Calu3 (cell line): Measurements from ENCODE around the gene CLBA1. TPM values are rescaled to one million over a fixed set of nuclear protein-coding genes. Genes with fewer than 3 reads are reported as not detected.

Source experiments
- BruUV-seq: library from RNA; stranded (reverse); fragments of 400-500 nt; replicated peaks from 2 replicates; lab custom pipeline; 2021; lab: Mats Ljungman, UMichigan
- CTCF ChIA-PET: fragments of 300-600 bp; sonication (Branson Sonifier 250); formaldehyde crosslinking; loops from one replicate; lab custom pipeline; 2022; ENCODE audit warnings: antibody characterized with exemption; lab: Charles Lee
- DNase-seq: peaks from one replicate; pipeline ENCODE4 v3.0.0; 2022
- H3K27ac Mint-ChIP-seq: one replicate; pipeline ENCODE4 v1.8.0; 2022; ENCODE audit warnings: mixed read lengths; ENCODE audit not compliant: unreplicated experiment
- H3K27me3 Mint-ChIP-seq: one replicate; pipeline ENCODE4 v1.8.0; 2022; ENCODE audit warnings: mixed read lengths; ENCODE audit not compliant: unreplicated experiment
- H3K36me3 Mint-ChIP-seq: one replicate; pipeline ENCODE4 v1.8.0; 2022; ENCODE audit warnings: mild to moderate bottlenecking, moderate library complexity, mixed read lengths; ENCODE audit not compliant: insufficient read depth, unreplicated experiment
- H3K4me1 Mint-ChIP-seq: one replicate; pipeline ENCODE4 v1.8.0; 2022; ENCODE audit warnings: mild to moderate bottlenecking, low read depth, mixed read lengths; ENCODE audit not compliant: unreplicated experiment
- H3K4me3 Mint-ChIP-seq: one replicate; pipeline ENCODE4 v1.8.0; 2022; ENCODE audit warnings: mild to moderate bottlenecking, low read depth, moderate library complexity, mixed read lengths; ENCODE audit not compliant: unreplicated experiment
- H3K9me3 Mint-ChIP-seq: one replicate; pipeline ENCODE4 v1.8.0; 2022; ENCODE audit warnings: low read depth, mixed read lengths; ENCODE audit not compliant: unreplicated experiment
- CTCF ChIP-seq: fragments of 200-600 bp; IDR thresholded peaks from one replicate; pipeline ENCODE4 v1.8.0; 2022; ENCODE audit warnings: antibody characterized with exemption; ENCODE audit not compliant: unreplicated experiment
- intact Hi-C: fragments of 100-400 bp; cut with micrococcal nuclease; formaldehyde crosslinking; loops from one replicate; pipeline ENCODE4 v1.10.0; 2022; ENCODE audit not compliant: unreplicated experiment
- total RNA-seq: library from RNA; stranded (reverse); gene quantifications from 2 replicates; pipeline ENCODE4 v1.2.3, GENCODE V29; 2022

CLBA1 gene
- total RNA-seq, 1 experiment from 2014 or later, result 12.8 TPM

GRCh38 chr14:104973385-104974145, 12.0 kb upstream of the CLBA1 start:
- peak; percentile 96 for DNase-seq
- H3K36me3 Mint-ChIP-seq, result peaks cover 72% of the 10 kb centered on the region
- no peak overlapping the region for H3K4me3 Mint-ChIP-seq
- H3K9me3 Mint-ChIP-seq, result no peaks in the 10 kb centered on the region
- no TSS peak for BruUV-seq
- H3K27ac Mint-ChIP-seq, result peak overlapping the region; percentile 84
- CTCF ChIA-PET, result interaction anchor here (0.7 to 2.5 kb wide), 7 partner anchors 9 to 117 kb away, joined by 3 to 10 read pairs (median 3); partner anchors contain the start of genes CDCA4 and CLBA1
- intact Hi-C loops, result loop anchor here (5.0 to 10.0 kb wide), 3 partner anchors 41 to 79 kb away; partner anchors contain the start of gene CDCA4
- peaks cover 47% of the 10 kb centered on the region for H3K4me1 Mint-ChIP-seq
- no peak for TF ChIP-seq CTCF
- no peaks in the 10 kb centered on the region for H3K27me3 Mint-ChIP-seq

GRCh38 chr14:104974146-104974541, 11.4 kb upstream of the CLBA1 start:
- no peak for DNase-seq
- Mint-ChIP-seq H3K27me3 (no peaks in the 10 kb centered on the region), H3K4me1 (peaks cover 48% of the 10 kb centered on the region), H3K27ac (peak overlapping the region; percentile 84), H3K9me3 (no peaks in the 10 kb centered on the region), H3K36me3 (peaks cover 70% of the 10 kb centered on the region), H3K4me3 (peak overlapping the region; percentile 43)
- CTCF ChIA-PET, result interaction anchor here (0.5 to 2.5 kb wide), 5 partner anchors 9 to 198 kb away, joined by 3 to 10 read pairs (median 4); no protein-coding TSS in a partner anchor
- no TSS peak for BruUV-seq
- intact Hi-C loops, result loop anchor here (5.0 to 10.0 kb wide), 3 partner anchors 42 to 79 kb away; partner anchors contain the start of gene CDCA4
- no peak for TF ChIP-seq CTCF

- H3K9me3 Mint-ChIP-seq, result no peaks in the 10 kb centered on the region
- TF ChIP-seq CTCF, result no peak
- peaks cover 70% of the 10 kb centered on the region for H3K36me3 Mint-ChIP-seq
- CTCF ChIA-PET, result interaction anchor here (0.5 kb wide), 1 partner anchor 199 kb away, joined by 8 read pairs; no protein-coding TSS in a partner anchor
- H3K4me3 Mint-ChIP-seq, result peak overlapping the region; percentile 43
- intact Hi-C loops, result loop anchor here (5.0 to 10.0 kb wide), 3 partner anchors 43 to 80 kb away; partner anchors contain the start of gene CDCA4
- DNase-seq, result no peak
- no peaks in the 10 kb centered on the region for H3K27me3 Mint-ChIP-seq
- peaks cover 51% of the 10 kb centered on the region for H3K4me1 Mint-ChIP-seq
- H3K27ac Mint-ChIP-seq, result peak overlapping the region; percentile 84
- BruUV-seq, result no TSS peak
Measured at GRCh38 chr14:104974665-104975390, 10.8 kb upstream of the CLBA1 start.

GRCh38 chr14:104975481-104976197, 9.9 kb upstream of the CLBA1 start:
- Mint-ChIP-seq H3K36me3 (peaks cover 65% of the 10 kb centered on the region), H3K27me3 (no peaks in the 10 kb centered on the region), H3K4me1 (peaks cover 57% of the 10 kb centered on the region), H3K9me3 (no peaks in the 10 kb centered on the region), H3K4me3 (peak overlapping the region; percentile 92), H3K27ac (peak overlapping the region; percentile 54)
- no peak for DNase-seq
- intact Hi-C loops, result loop anchor here (2.0 to 10.0 kb wide), 2 partner anchors 81 to 111 kb away; no protein-coding TSS in a partner anchor
- CTCF ChIA-PET, result interaction anchor here (0.7 to 1.0 kb wide), 2 partner anchors 9 to 230 kb away, joined by 3 to 5 read pairs; no protein-coding TSS in a partner anchor
- no peak for TF ChIP-seq CTCF
- no TSS peak for BruUV-seq
